SK-N-SH (cell line): ENCODE results near the gene TFG. TPM values are rescaled to one million over a fixed set of nuclear protein-coding genes. Genes with fewer than 3 reads are reported as not detected.

Experiments used
- CTCF ChIA-PET: fragments of 300-600, 350-600 bp; formaldehyde crosslinking; extraction: SDS; loops from one replicate; lab custom pipeline; 2021; lab: Yijun Ruan, JAX
- POLR2A ChIA-PET: fragments of 350-600 bp; sonication (Branson Sonifier 250); formaldehyde crosslinking; extraction: SDS; loops from one replicate; lab custom pipeline; 2020; ENCODE audit warnings: antibody characterized with exemption, inconsistent platforms; lab: Yijun Ruan, JAX
- DNase-seq: peaks from one replicate; pipeline ENCODE4 v3.0.0; 2012
- H2AFZ ChIP-seq: fragments of 200-600 bp; sonication (generic); 2 replicates; pipeline ENCODE4 v1.8.1; 2016; ENCODE audit warnings: antibody characterized with exemption, mild to moderate bottlenecking, low read depth
- H3F3A ChIP-seq: fragments of 200-600 bp; sonication (generic); replicated peaks from 2 replicates; pipeline ENCODE3; 2016; ENCODE audit warnings: antibody characterized with exemption, mild to moderate bottlenecking; ENCODE audit not compliant: insufficient read depth
- H3K27ac ChIP-seq, 2 experiments: fragments of 200-500 bp in 1 of 2; fragments of 200-600 bp in 1 of 2; sonication (Bioruptor generic) in 1 of 2; sonication (generic), shearing (Covaris generic) in 1 of 2; 2 replicates each; pipeline versions ENCODE4 v1.5.1 to v1.6.1; 2014 to 2016; ENCODE audit warnings: low read depth in 2 of 2, inconsistent platforms in 1 of 2, low read length in 1 of 2, mild to moderate bottlenecking in 1 of 2, mixed read lengths in 1 of 2
- H3K27me3 ChIP-seq: fragments of 200-600 bp; sonication (generic), shearing (Covaris generic); 2 replicates; pipeline ENCODE4 v1.6.1; 2016; ENCODE audit warnings: mixed run types; ENCODE audit not compliant: insufficient read depth
- H3K36me3 ChIP-seq, 2 experiments: fragments of 200-500 bp in 1 of 2; fragments of 200-600 bp in 1 of 2; sonication (Bioruptor generic) in 1 of 2; sonication (generic) in 1 of 2; replicated peaks in 1 of 2; 2 replicates each; pipeline versions ENCODE3 to v1.5.1; 2014 to 2016; ENCODE audit warnings: low read length in 1 of 2, mild to moderate bottlenecking in 1 of 2; ENCODE audit not compliant: insufficient read depth in 2 of 2, control insufficient read depth in 1 of 2
- H3K4me1 ChIP-seq, 2 experiments: fragments of 200-500 bp in 1 of 2; fragments of 200-600 bp in 1 of 2; sonication (Bioruptor generic) in 1 of 2; sonication (generic), shearing (Covaris generic) in 1 of 2; 2 replicates each; pipeline versions ENCODE4 v1.5.1 to v1.6.1; 2014 to 2016; ENCODE audit warnings: low read depth in 1 of 2, low read length in 1 of 2, mixed run types in 1 of 2; ENCODE audit not compliant: insufficient read depth in 2 of 2, control insufficient read depth in 1 of 2
- H3K4me2 ChIP-seq: fragments of 200-600 bp; sonication (generic), shearing (Covaris generic); 2 replicates; pipeline ENCODE4 v1.6.1; 2017; ENCODE audit warnings: mixed run types
- H3K4me3 ChIP-seq, 2 experiments: fragments of 200-500 bp in 1 of 2; fragments of 200-600 bp in 1 of 2; sonication (Bioruptor generic) in 1 of 2; sonication (generic), shearing (Covaris generic) in 1 of 2; 2 replicates each; pipeline versions ENCODE4 v1.5.1 to v1.8.1; 2014 to 2016; ENCODE audit warnings: low read depth in 2 of 2, inconsistent platforms in 1 of 2, low read length in 1 of 2, mild to moderate bottlenecking in 1 of 2, mixed read lengths in 1 of 2, moderate library complexity in 1 of 2
- H3K79me2 ChIP-seq: fragments of 200-600 bp; sonication (generic); 2 replicates; pipeline ENCODE4 v1.8.1; 2017; ENCODE audit warnings: mild to moderate bottlenecking; ENCODE audit not compliant: insufficient read depth
- H3K9ac ChIP-seq: fragments of 200-600 bp; sonication (generic); 2 replicates; pipeline ENCODE4 v1.6.1; 2017; ENCODE audit warnings: mixed run types
- H3K9me2 ChIP-seq: fragments of 200-600 bp; sonication (generic); 2 replicates; pipeline ENCODE4 v1.6.1; 2017; ENCODE audit warnings: mixed run types
- H3K9me3 ChIP-seq: fragments of 200-600 bp; sonication (generic); 2 replicates; pipeline ENCODE4 v1.6.1; 2017; ENCODE audit warnings: mixed run types, mild to moderate bottlenecking, moderate library complexity
- H4K20me1 ChIP-seq: fragments of 200-600 bp; sonication (generic); 2 replicates; pipeline ENCODE4 v1.6.1; 2017; ENCODE audit warnings: mild to moderate bottlenecking, mixed run types; ENCODE audit not compliant: insufficient read depth
- CHD2 ChIP-seq: fragments of 150-350 bp; IDR thresholded peaks from 2 replicates; pipeline ENCODE4 v1.6.1; 2018; ENCODE audit warnings: low read length; ENCODE audit not compliant: partially characterized antibody
- ELF1 ChIP-seq: IDR thresholded peaks from 2 replicates; pipeline ENCODE4 v1.4.0; 2012
- EP300 ChIP-seq, 2 experiments: IDR thresholded peaks; 2 replicates each; pipeline versions ENCODE4 v1.4.0 to v1.6.1; 2012; ENCODE audit warnings: borderline replicate concordance in 1 of 2, low read depth in 1 of 2, low read length in 1 of 2
- EZH2phosphoT487 ChIP-seq: fragments of 200-600 bp; sonication (generic); IDR thresholded peaks from 2 replicates; pipeline ENCODE4 v1.6.1; 2017; ENCODE audit warnings: low read depth, mixed run types, mild to moderate bottlenecking, antibody characterized with exemption, moderate library complexity, borderline replicate concordance
- FOSL2 ChIP-seq: IDR thresholded peaks from 2 replicates; pipeline ENCODE4 v1.4.0; 2012; ENCODE audit warnings: low read depth, mild to moderate bottlenecking, moderate library complexity, borderline replicate concordance
- FOXJ3 ChIP-seq: sonication (generic); formaldehyde crosslinking; IDR thresholded peaks from 2 replicates; pipeline ENCODE4 v1.5.1; 2020; ENCODE audit warnings: mild to moderate bottlenecking, missing genetic modification reagents
- FOXM1 ChIP-seq: IDR thresholded peaks from 2 replicates; pipeline ENCODE4 v1.4.0; 2012; ENCODE audit warnings: low read depth, mild to moderate bottlenecking
- IRF3 ChIP-seq: fragments of 150-350 bp; IDR thresholded peaks from 2 replicates; pipeline ENCODE4 v1.6.1; 2016; ENCODE audit warnings: mild to moderate bottlenecking, low read depth, low read length
- MEF2A ChIP-seq: IDR thresholded peaks from 2 replicates; pipeline ENCODE4 v1.4.0; 2012; ENCODE audit warnings: low read depth, borderline replicate concordance
- PBX3 ChIP-seq: IDR thresholded peaks from 2 replicates; pipeline ENCODE4; 2012
- POLR2AphosphoS5 ChIP-seq: IDR thresholded peaks from 2 replicates; pipeline ENCODE4 v1.6.1; 2012; ENCODE audit warnings: low read depth, low read length
- RAD21 ChIP-seq: IDR thresholded peaks from 2 replicates; pipeline ENCODE4 v1.6.1; 2012; ENCODE audit warnings: mild to moderate bottlenecking, low read length
- REST ChIP-seq: IDR thresholded peaks from 2 replicates; pipeline ENCODE4 v1.6.1; 2012; ENCODE audit warnings: mild to moderate bottlenecking, low read depth, low read length, moderate library complexity
- SIN3A ChIP-seq: IDR thresholded peaks from 2 replicates; pipeline ENCODE4 v1.6.1; 2012; ENCODE audit warnings: low read depth, mild to moderate bottlenecking, low read length, moderate library complexity, borderline replicate concordance
- TEAD4 ChIP-seq: IDR thresholded peaks from 2 replicates; pipeline ENCODE4 v1.4.0; 2012; ENCODE audit warnings: mild to moderate bottlenecking, borderline replicate concordance; ENCODE audit not compliant: insufficient read depth
- USF1 ChIP-seq: IDR thresholded peaks from 2 replicates; pipeline ENCODE4 v1.4.0; 2012; ENCODE audit warnings: low read depth, borderline replicate concordance
- WGBS: methylation state at CpG from one replicate; pipeline ENCODE4 v1.1.6; 2017; ENCODE audit warnings: low lambda C conversion rate; 5-methylcytosine and 5-hydroxymethylcytosine counted together
- polyA plus RNA-seq, 3 experiments: library from polyadenylated mRNA; depleted of rRNA; stranded (reverse); fragments of >200 nt; gene quantifications; 2 replicates each; pipeline ENCODE4 v1.2.3, GENCODE V29; 2012

TFG gene
- polyA plus RNA-seq, 1 of the 3 experiments (the other 2 are of a cell fraction) = 83.1 TPM

- peaks cover 52% of the 10 kb centered on the region for H3K79me2 ChIP-seq
- no peaks in the 10 kb centered on the region for H3F3A ChIP-seq
- no peaks in the 10 kb centered on the region for H3K9me3 ChIP-seq
- no peak overlapping the region for H3K4me2 ChIP-seq
- H3K4me1 ChIP-seq = no peaks in the 10 kb centered on the region
- no peak for DNase-seq
- CTCF ChIA-PET = interaction anchor here (1.2 to 1.4 kb wide), 2 partner anchors 14 to 277 kb away, joined by 3 to 4 read pairs; no protein-coding TSS in a partner anchor
- H3K9ac ChIP-seq = no peak overlapping the region
- no peak for TF ChIP-seq TEAD4
- TF ChIP-seq ELF1 = no peak
- no peak for TF ChIP-seq MEF2A
- no peak for TF ChIP-seq FOSL2
- no peak for TF ChIP-seq EP300 (IDR thresholded peaks at IDR 0.05; ENCODE audit: borderline replicate concordance in 1 of 2, low read depth in 1 of 2, low read length in 1 of 2)
- TF ChIP-seq CHD2 = no peak
- no peak for TF ChIP-seq IRF3
- no peak for TF ChIP-seq RAD21
- no peaks in the 10 kb centered on the region for H3K27me3 ChIP-seq
- H3K36me3 ChIP-seq = peaks cover 92 to 93% of the 10 kb centered on the region in 2 experiments
- 100% methylated on average over 1 of the region's 1 CpG for WGBS
- H4K20me1 ChIP-seq = no peaks in the 10 kb centered on the region; the same call in 1 of the 2 replicates
- H2AFZ ChIP-seq = no peak overlapping the region
- POLR2A ChIA-PET = no interaction called here
- no peaks in the 10 kb centered on the region for H3K9me2 ChIP-seq
- H3K4me3 ChIP-seq = no peak overlapping the region
- no peak overlapping the region for H3K27ac ChIP-seq
Measured at GRCh38 chr3:100740207-100740606, 30.9 kb downstream of the TFG start.

- POLR2A ChIA-PET = no interaction called here
- Histone ChIP-seq H3K27me3 (no peaks in the 10 kb centered on the region), H4K20me1 (no peaks in the 10 kb centered on the region; the same call in 1 of the 2 replicates), H3K27ac (no peak overlapping the region), H3K9me2 (no peaks in the 10 kb centered on the region), H3K9ac (no peak overlapping the region), H3K4me1 (no peaks in the 10 kb centered on the region; a peak in 1 of 4 replicates), H2AFZ (no peak overlapping the region), H3K36me3 (peaks cover 94 to 95% of the 10 kb centered on the region in 2 experiments)
- TF ChIP-seq POLR2AphosphoS5 (no peak), EP300 (IDR thresholded peaks at IDR 0.05; ENCODE audit: borderline replicate concordance in 1 of 2, low read depth in 1 of 2, low read length in 1 of 2) (no peak), FOXM1 (no peak), REST (no peak), FOXJ3 (no peak), PBX3 (no peak), USF1 (no peak), IRF3 (no peak), EZH2phosphoT487 (no peak), SIN3A (no peak), CHD2 (no peak)
- TF ChIP-seq, all 33 proteins: peak for 0
- H3K79me2 ChIP-seq = peaks cover 23% of the 10 kb centered on the region
- H3K4me3 ChIP-seq = no peak overlapping the region
- no peak overlapping the region for H3K4me2 ChIP-seq
- H3F3A ChIP-seq = peaks cover 10% of the 10 kb centered on the region
- H3K9me3 ChIP-seq = no peaks in the 10 kb centered on the region
- no peak for DNase-seq
- CTCF ChIA-PET = interaction anchor here (0.6 to 2.0 kb wide), 4 partner anchors 10 to 452 kb away, joined by 3 to 6 read pairs (median 4); no protein-coding TSS in a partner anchor
- 95% methylated on average over 3 of the region's 3 CpGs for WGBS
Measured at GRCh38 chr3:100743535-100743934, 34.2 kb downstream of the TFG start.
